Caco-2 (cell line): Measurements from ENCODE around the gene TMEM18. TPM values are rescaled to one million over a fixed set of nuclear protein-coding genes. Genes with fewer than 3 reads are reported as not detected.

Source experiments
- BruUV-seq: library from RNA; stranded (reverse); fragments of 400-500 nt; replicated peaks from 2 replicates; lab custom pipeline; 2021; lab: Mats Ljungman, UMichigan
- CTCF ChIA-PET: fragments of 300-600 bp; sonication (Branson Sonifier 250); formaldehyde crosslinking; loops from one replicate; lab custom pipeline; 2022; ENCODE audit warnings: antibody characterized with exemption; lab: Charles Lee
- POLR2A ChIA-PET: fragments of 300-600 bp; sonication (Branson Sonifier 250); formaldehyde crosslinking; loops from one replicate; lab custom pipeline; 2022; ENCODE audit warnings: antibody characterized with exemption; lab: Charles Lee
- DNase-seq, 2 experiments: peaks; one replicate each; pipeline versions ENCODE4 v3.0.0 to v3.0.0-alpha.2; 2020 to 2022
- H3K27me3 ChIP-seq: replicated peaks from 2 replicates; pipeline ENCODE4 v1.6.0; 2011; ENCODE audit warnings: low read length; ENCODE audit not compliant: control insufficient read depth, insufficient read depth
- H3K36me3 ChIP-seq: 2 replicates; pipeline ENCODE4 v1.5.1; 2011; ENCODE audit warnings: low read length; ENCODE audit not compliant: control insufficient read depth, insufficient read depth
- H3K4me1 ChIP-seq: fragments of 250-450 bp; sonication (Bioruptor Pico); 2 replicates; pipeline ENCODE4 v1.5.1; 2020; ENCODE audit warnings: mild to moderate bottlenecking
- H3K4me3 ChIP-seq: 2 replicates; pipeline ENCODE4 v1.5.1; 2011; ENCODE audit warnings: low read depth, mild to moderate bottlenecking, control low read depth, low read length
- H3K9me3 ChIP-seq: fragments of 250-450 bp; sonication (Bioruptor Pico); 2 replicates; pipeline ENCODE4 v1.5.1; 2020; ENCODE audit warnings: mild to moderate bottlenecking, moderate library complexity
- H3K27ac Mint-ChIP-seq: one replicate; pipeline ENCODE4 v1.8.0; 2022; ENCODE audit warnings: mixed read lengths; ENCODE audit not compliant: unreplicated experiment
- H3K27me3 Mint-ChIP-seq: one replicate; pipeline ENCODE4 v1.8.0; 2022; ENCODE audit warnings: mixed read lengths; ENCODE audit not compliant: insufficient read depth, unreplicated experiment
- H3K36me3 Mint-ChIP-seq: one replicate; pipeline ENCODE4 v1.8.0; 2022; ENCODE audit warnings: mild to moderate bottlenecking, mixed read lengths; ENCODE audit not compliant: insufficient read depth, unreplicated experiment
- H3K4me1 Mint-ChIP-seq: one replicate; pipeline ENCODE4 v1.8.0; 2022; ENCODE audit warnings: low read depth, mixed read lengths; ENCODE audit not compliant: unreplicated experiment
- H3K4me3 Mint-ChIP-seq: one replicate; pipeline ENCODE4 v1.8.0; 2022; ENCODE audit warnings: mild to moderate bottlenecking, moderate library complexity, mixed read lengths; ENCODE audit not compliant: unreplicated experiment
- H3K9me3 Mint-ChIP-seq: one replicate; pipeline ENCODE4 v1.8.0; 2022; ENCODE audit warnings: mixed read lengths; ENCODE audit not compliant: unreplicated experiment
- CTCF ChIP-seq, 2 experiments: fragments of 200-600 bp in 1 of 2; IDR thresholded peaks; 1 replicate in 1 of 2; 2 replicates in 1 of 2; pipeline versions ENCODE4 v1.5.1 to v1.8.0; 2011 to 2022; ENCODE audit warnings: antibody characterized with exemption in 1 of 2, control low read depth in 1 of 2, inconsistent platforms in 1 of 2, low read depth in 1 of 2, low read length in 1 of 2, mild to moderate bottlenecking in 1 of 2, moderate library complexity in 1 of 2; ENCODE audit not compliant: insufficient read depth in 1 of 2, severe bottlenecking in 1 of 2, unreplicated experiment in 1 of 2
- intact Hi-C: fragments of 100-400 bp; cut with micrococcal nuclease; formaldehyde crosslinking; loops from one replicate; pipeline ENCODE4 v1.10.0; 2022; ENCODE audit not compliant: unreplicated experiment
- total RNA-seq: library from RNA; stranded (reverse); gene quantifications from 2 replicates; pipeline ENCODE4 v1.2.3, GENCODE V29; 2022

The TMEM18 gene
- total RNA-seq, 1 experiment from 2014 or later, result 22.9 TPM

- Mint-ChIP-seq H3K27me3 (peaks cover 2% of the 10 kb centered on the region), H3K4me1 (peaks cover 13% of the 10 kb centered on the region), H3K9me3 (no peaks in the 10 kb centered on the region), H3K27ac (peak overlapping the region; percentile 97), H3K36me3 (peaks cover 12% of the 10 kb centered on the region), H3K4me3 (peak overlapping the region; percentile 85)
- TF ChIP-seq CTCF (IDR thresholded peaks at IDR 0.05; ENCODE audit: insufficient read depth in 1 of 2, low read depth in 1 of 2, low read length in 1 of 2, severe bottlenecking in 1 of 2, unreplicated experiment in 1 of 2), result no peak
- H3K36me3 ChIP-seq, result no peaks in the 10 kb centered on the region; the same call in 1 of the 2 replicates
- intact Hi-C loops, result no loop called here
- no peak overlapping the region for H3K4me3 ChIP-seq
- ChIA-PET CTCF (no interaction called here), POLR2A (no interaction called here)
- peaks cover 6% of the 10 kb centered on the region for H3K4me1 ChIP-seq
- BruUV-seq, result no TSS peak
- no peaks in the 10 kb centered on the region for H3K27me3 ChIP-seq
- H3K9me3 ChIP-seq, result no peaks in the 10 kb centered on the region
- no peak for DNase-seq
Observed at GRCh38 chr2:678964-679363, 1.8 kb upstream of the TMEM18 start.

GRCh38 chr2:677959-678550 is 849 bp upstream of the TMEM18 start:
- H3K4me1 ChIP-seq, result peaks cover 6% of the 10 kb centered on the region
- ChIA-PET CTCF (no interaction called here), POLR2A (interaction anchor here (0.6 kb wide), 1 partner anchor 76 kb away, joined by 5 read pairs; no protein-coding TSS in a partner anchor)
- peak overlapping the region; percentile 84 for H3K4me3 ChIP-seq
- DNase-seq, result no peak
- Mint-ChIP-seq H3K4me1 (peaks cover 13% of the 10 kb centered on the region), H3K9me3 (no peaks in the 10 kb centered on the region), H3K27ac (peak overlapping the region; percentile 97), H3K36me3 (peaks cover 12% of the 10 kb centered on the region), H3K4me3 (peak overlapping the region; percentile 85), H3K27me3 (peaks cover 2% of the 10 kb centered on the region)
- H3K9me3 ChIP-seq, result no peaks in the 10 kb centered on the region
- intact Hi-C loops, result loop anchor here (2.0 kb wide), 1 partner anchor 63 kb away; no protein-coding TSS in a partner anchor
- no peaks in the 10 kb centered on the region for H3K27me3 ChIP-seq
- no peaks in the 10 kb centered on the region; the same call in 1 of the 2 replicates for H3K36me3 ChIP-seq
- no TSS peak for BruUV-seq
- no peak for TF ChIP-seq CTCF (IDR thresholded peaks at IDR 0.05; ENCODE audit: insufficient read depth in 1 of 2, low read depth in 1 of 2, low read length in 1 of 2, severe bottlenecking in 1 of 2, unreplicated experiment in 1 of 2)

GRCh38 chr2:676647-677055 is 555 bp downstream of the TMEM18 start:
- peak overlapping the region; percentile 97 for H3K27ac Mint-ChIP-seq
- TF ChIP-seq CTCF (IDR thresholded peaks at IDR 0.05; ENCODE audit: insufficient read depth in 1 of 2, low read depth in 1 of 2, low read length in 1 of 2, severe bottlenecking in 1 of 2, unreplicated experiment in 1 of 2), result no peak
- peaks cover 12% of the 10 kb centered on the region for H3K36me3 Mint-ChIP-seq
- peaks cover 2% of the 10 kb centered on the region for H3K27me3 Mint-ChIP-seq
- Histone ChIP-seq H3K27me3 (no peaks in the 10 kb centered on the region), H3K4me1 (peaks cover 6% of the 10 kb centered on the region), H3K4me3 (peak overlapping the region; percentile 81), H3K36me3 (no peaks in the 10 kb centered on the region; the same call in none of the 2 replicates), H3K9me3 (no peaks in the 10 kb centered on the region)
- CTCF ChIA-PET, result interaction anchor here (1.0 to 1.1 kb wide), 2 partner anchors 9 to 64 kb away, joined by 3 read pairs; no protein-coding TSS in a partner anchor
- POLR2A ChIA-PET, result interaction anchor here (0.5 to 1.0 kb wide), 2 partner anchors 9 to 412 kb away, joined by 3 to 4 read pairs; no protein-coding TSS in a partner anchor
- peaks cover 13% of the 10 kb centered on the region for H3K4me1 Mint-ChIP-seq
- DNase-seq, result peak; percentile 98
- BruUV-seq, result no TSS peak
- intact Hi-C loops, result loop anchor here (1.0 to 2.0 kb wide), 2 partner anchors 64 to 412 kb away; partner anchors contain the start of genes ACP1 and SH3YL1
- peak overlapping the region; percentile 85 for H3K4me3 Mint-ChIP-seq
- H3K9me3 Mint-ChIP-seq, result no peaks in the 10 kb centered on the region
